HEK293 (cell line): ENCODE measurements around the gene PPDPF.
A peak's percentile ranks its signal among the peaks of the same experiment; 100 is the strongest.

Source experiments
- CTCF ChIA-PET: fragments of 350-600 bp; formaldehyde crosslinking; extraction: SDS; loops from one replicate; lab custom pipeline; 2021; ENCODE audit warnings: antibody characterized with exemption; lab: Yijun Ruan, JAX
- POLR2A ChIA-PET: fragments of 300-600 bp; formaldehyde crosslinking; extraction: SDS; loops from one replicate; lab custom pipeline; 2020; ENCODE audit warnings: antibody characterized with exemption, inconsistent platforms; lab: Yijun Ruan, JAX
- H3K27ac ChIP-seq: fragments of 200-500 bp; sonication (Bioruptor generic); 2 replicates; pipeline ENCODE4 v1.5.1; 2014; ENCODE audit warnings: low read depth, low read length, control low read depth, inconsistent platforms; ENCODE audit errors: extremely low read depth
- H3K36me3 ChIP-seq, 2 experiments: fragments of 200-500 bp in 1 of 2; sonication (Bioruptor generic) in 1 of 2; 1 replicate in 1 of 2; 2 replicates in 1 of 2; pipeline ENCODE4 v1.5.1; 2014 to 2017; ENCODE audit warnings: inconsistent platforms in 2 of 2, low read length in 2 of 2; ENCODE audit not compliant: control insufficient read depth in 2 of 2, insufficient read depth in 1 of 2
- H3K4me1 ChIP-seq: fragments of 200-500 bp; sonication (Bioruptor generic); 2 replicates; pipeline ENCODE4 v1.5.1; 2014; ENCODE audit warnings: mild to moderate bottlenecking, low read length, inconsistent platforms; ENCODE audit not compliant: control insufficient read depth, insufficient read depth
- H3K4me3 ChIP-seq: 2 replicates; pipeline ENCODE4 v1.5.1; 2011; ENCODE audit warnings: low read depth, mild to moderate bottlenecking, control low read depth, low read length, moderate library complexity
- H3K9me3 ChIP-seq: fragments of 200-500 bp; sonication (Bioruptor generic); 2 replicates; pipeline ENCODE4 v1.5.1; 2014; ENCODE audit warnings: low read depth, low read length, inconsistent platforms; ENCODE audit not compliant: control insufficient read depth, insufficient read depth
- EGR2 ChIP-seq: fragments of 450-650 bp; formaldehyde crosslinking; IDR thresholded peaks from 2 replicates; pipeline ENCODE4 v1.5.1; 2016; ENCODE audit warnings: low read depth, missing biosample characterization, missing genetic modification characterization
- KLF1 ChIP-seq: fragments of 450-650 bp; formaldehyde crosslinking; IDR thresholded peaks from 2 replicates; pipeline ENCODE4 v1.5.1; 2016; ENCODE audit warnings: missing biosample characterization, missing genetic modification characterization
- KLF8 ChIP-seq: fragments of 450-650 bp; formaldehyde crosslinking; IDR thresholded peaks from 2 replicates; pipeline ENCODE4 v1.5.1; 2016; ENCODE audit warnings: missing biosample characterization, missing genetic modification characterization
- OVOL3 ChIP-seq: fragments of 450-650 bp; formaldehyde crosslinking; IDR thresholded peaks from 2 replicates; pipeline ENCODE4 v1.5.1; 2016; ENCODE audit warnings: missing biosample characterization, missing genetic modification characterization
- ZBTB20 ChIP-seq: fragments of 450-650 bp; formaldehyde crosslinking; IDR thresholded peaks from 2 replicates; pipeline ENCODE4 v1.5.1; 2016; ENCODE audit warnings: missing biosample characterization, missing genetic modification characterization
- ZFHX2 ChIP-seq: fragments of 450-650 bp; formaldehyde crosslinking; conservative IDR thresholded peaks from 2 replicates; pipeline ENCODE4 v1.5.1; 2016; ENCODE audit warnings: missing biosample characterization, missing genetic modification characterization
- ZNF138 ChIP-seq: fragments of 450-650 bp; formaldehyde crosslinking; IDR thresholded peaks from 2 replicates; pipeline ENCODE4 v1.5.1; 2016; ENCODE audit warnings: missing biosample characterization, missing genetic modification characterization, borderline replicate concordance
- ZNF23 ChIP-seq: fragments of 450-650 bp; formaldehyde crosslinking; IDR thresholded peaks from 2 replicates; pipeline ENCODE4 v1.5.1; 2016; ENCODE audit warnings: missing biosample characterization, missing genetic modification characterization, borderline replicate concordance
- ZNF350 ChIP-seq: fragments of 450-650 bp; formaldehyde crosslinking; IDR thresholded peaks from 2 replicates; pipeline ENCODE4 v1.5.0; 2017; ENCODE audit warnings: missing biosample characterization, mild to moderate bottlenecking, missing genetic modification characterization
- ZNF521 ChIP-seq: fragments of 450-650 bp; formaldehyde crosslinking; IDR thresholded peaks from 2 replicates; pipeline ENCODE4 v1.5.1; 2017; ENCODE audit warnings: missing biosample characterization, mild to moderate bottlenecking, missing genetic modification characterization
- ZNF585B ChIP-seq: fragments of 450-650 bp; formaldehyde crosslinking; IDR thresholded peaks from 2 replicates; pipeline ENCODE4 v1.5.1; 2016; ENCODE audit warnings: missing biosample characterization, missing genetic modification characterization
- ZNF600 ChIP-seq: fragments of 450-650 bp; formaldehyde crosslinking; IDR thresholded peaks from 2 replicates; pipeline ENCODE4 v1.5.1; 2016; ENCODE audit warnings: missing biosample characterization, missing genetic modification characterization
- ZNF623 ChIP-seq: fragments of 450-650 bp; formaldehyde crosslinking; IDR thresholded peaks from 2 replicates; pipeline ENCODE4 v1.5.1; 2016; ENCODE audit warnings: missing biosample characterization, missing genetic modification characterization
- ZSCAN16 ChIP-seq: fragments of 450-650 bp; formaldehyde crosslinking; IDR thresholded peaks from 2 replicates; pipeline ENCODE4 v1.5.1; 2016; ENCODE audit warnings: missing biosample characterization, missing genetic modification characterization
- TF ChIP-seq, protein P1 (sequence below): fragments of 450-650 bp; formaldehyde crosslinking; IDR thresholded peaks from 2 replicates; pipeline ENCODE4 v1.5.1; 2016; ENCODE audit warnings: missing biosample characterization, missing genetic modification characterization, borderline replicate concordance

Gene PPDPF

GRCh38 chr20:63546956-63547724, 26.6 kb downstream of the PPDPF start:
- H3K27ac ChIP-seq = no peak overlapping the region
- H3K4me1 ChIP-seq = no peaks in the 10 kb centered on the region
- H3K9me3 ChIP-seq = no peaks in the 10 kb centered on the region
- H3K4me3 ChIP-seq = no peak overlapping the region
- TF ChIP-seq ZNF23 (tag by site-specific recombination) = no peak
- TF ChIP-seq ZNF600 (tag by site-specific recombination) = 0 out of 2 replicates have a peak, but pooled peaks have one; percentile 26
- ChIA-PET CTCF (interaction anchor here (0.6 to 1.3 kb wide), 2 partner anchors 9 to 70 kb away, joined by 3 to 4 read pairs; no protein-coding TSS in a partner anchor), POLR2A (interaction anchor here (1.1 to 1.6 kb wide), 2 partner anchors 22 to 26 kb away, joined by 3 to 7 read pairs; partner anchors contain the start of gene PPDPF)
- no peaks in the 10 kb centered on the region for H3K36me3 ChIP-seq

GRCh38 chr20:63547725-63548480, 27.3 kb downstream of the PPDPF start, which contains the start of gene SRMS:
TSS of gene SRMS (minus strand) at chr20:63547749. CDS start at chr20:63547463, 286 bp downstream.
- no peak within 1 kb of the TSS for H3K4me3 ChIP-seq
- no peaks in the 10 kb centered on the region for H3K9me3 ChIP-seq
- no peaks in the 10 kb centered on the region for H3K36me3 ChIP-seq
- ChIA-PET POLR2A (no interaction called here), CTCF (no interaction called here)
- H3K27ac ChIP-seq = no peak within 1 kb of the TSS
- 0 out of 2 replicates have a peak, but pooled peaks have one; percentile 35 for TF ChIP-seq KLF8 (tag by site-specific recombination)
- no peak for TF ChIP-seq ZNF585B (tag by site-specific recombination)
- TF ChIP-seq KLF1 (tag by site-specific recombination) = peak; percentile 44
- TF ChIP-seq ZBTB20 = no peak
- TF ChIP-seq ZSCAN16 (tag by site-specific recombination) = no peak
- TF ChIP-seq, all 188 proteins: peak for 2
- H3K4me1 ChIP-seq = 0 out of 2 replicates have a peak, but pooled peaks cover 2% of the 10 kb centered on the region

DNA sequence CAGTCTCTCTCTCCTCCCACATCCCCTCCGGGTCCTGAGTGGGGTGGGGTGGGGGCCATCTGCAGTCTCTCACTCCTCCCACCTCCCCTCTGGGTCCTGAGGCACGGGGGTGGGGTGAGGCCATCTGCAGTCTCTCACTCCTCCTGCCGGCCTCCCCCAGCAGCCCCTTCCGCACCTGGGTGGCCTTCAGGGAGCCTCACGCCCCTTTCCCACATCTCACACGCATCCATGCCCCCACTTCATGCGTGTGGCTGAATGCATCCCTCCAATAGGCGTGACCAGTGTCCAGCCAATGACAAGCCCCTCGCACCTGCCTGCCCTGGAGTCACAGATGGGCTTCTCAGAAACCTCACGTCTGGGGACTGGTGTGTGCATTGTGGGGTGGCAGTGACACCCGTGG, 28.0 kb downstream of the PPDPF start:
- POLR2A ChIA-PET = no interaction called here
- 0 out of 2 replicates have a peak, but pooled peaks cover 2% of the 10 kb centered on the region for H3K4me1 ChIP-seq
- H3K27ac ChIP-seq = no peak overlapping the region
- TF ChIP-seq ZNF623 = 0 out of 2 replicates have a peak, but pooled peaks have one; percentile 39
- TF ChIP-seq EGR2 (tag by site-specific recombination) = 0 out of 2 replicates have a peak, but pooled peaks have one; percentile 11
- no peak for TF ChIP-seq ZNF521 (tag by site-specific recombination)
- TF ChIP-seq OVOL3 (tag by site-specific recombination) = no peak
- TF ChIP-seq ZNF350 (tag by site-specific recombination) = no peak
- TF ChIP-seq ZFHX2 (tag by site-specific recombination) = peak; percentile 24; the same call in 1 of the 2 replicates
- TF ChIP-seq, protein P1, sequence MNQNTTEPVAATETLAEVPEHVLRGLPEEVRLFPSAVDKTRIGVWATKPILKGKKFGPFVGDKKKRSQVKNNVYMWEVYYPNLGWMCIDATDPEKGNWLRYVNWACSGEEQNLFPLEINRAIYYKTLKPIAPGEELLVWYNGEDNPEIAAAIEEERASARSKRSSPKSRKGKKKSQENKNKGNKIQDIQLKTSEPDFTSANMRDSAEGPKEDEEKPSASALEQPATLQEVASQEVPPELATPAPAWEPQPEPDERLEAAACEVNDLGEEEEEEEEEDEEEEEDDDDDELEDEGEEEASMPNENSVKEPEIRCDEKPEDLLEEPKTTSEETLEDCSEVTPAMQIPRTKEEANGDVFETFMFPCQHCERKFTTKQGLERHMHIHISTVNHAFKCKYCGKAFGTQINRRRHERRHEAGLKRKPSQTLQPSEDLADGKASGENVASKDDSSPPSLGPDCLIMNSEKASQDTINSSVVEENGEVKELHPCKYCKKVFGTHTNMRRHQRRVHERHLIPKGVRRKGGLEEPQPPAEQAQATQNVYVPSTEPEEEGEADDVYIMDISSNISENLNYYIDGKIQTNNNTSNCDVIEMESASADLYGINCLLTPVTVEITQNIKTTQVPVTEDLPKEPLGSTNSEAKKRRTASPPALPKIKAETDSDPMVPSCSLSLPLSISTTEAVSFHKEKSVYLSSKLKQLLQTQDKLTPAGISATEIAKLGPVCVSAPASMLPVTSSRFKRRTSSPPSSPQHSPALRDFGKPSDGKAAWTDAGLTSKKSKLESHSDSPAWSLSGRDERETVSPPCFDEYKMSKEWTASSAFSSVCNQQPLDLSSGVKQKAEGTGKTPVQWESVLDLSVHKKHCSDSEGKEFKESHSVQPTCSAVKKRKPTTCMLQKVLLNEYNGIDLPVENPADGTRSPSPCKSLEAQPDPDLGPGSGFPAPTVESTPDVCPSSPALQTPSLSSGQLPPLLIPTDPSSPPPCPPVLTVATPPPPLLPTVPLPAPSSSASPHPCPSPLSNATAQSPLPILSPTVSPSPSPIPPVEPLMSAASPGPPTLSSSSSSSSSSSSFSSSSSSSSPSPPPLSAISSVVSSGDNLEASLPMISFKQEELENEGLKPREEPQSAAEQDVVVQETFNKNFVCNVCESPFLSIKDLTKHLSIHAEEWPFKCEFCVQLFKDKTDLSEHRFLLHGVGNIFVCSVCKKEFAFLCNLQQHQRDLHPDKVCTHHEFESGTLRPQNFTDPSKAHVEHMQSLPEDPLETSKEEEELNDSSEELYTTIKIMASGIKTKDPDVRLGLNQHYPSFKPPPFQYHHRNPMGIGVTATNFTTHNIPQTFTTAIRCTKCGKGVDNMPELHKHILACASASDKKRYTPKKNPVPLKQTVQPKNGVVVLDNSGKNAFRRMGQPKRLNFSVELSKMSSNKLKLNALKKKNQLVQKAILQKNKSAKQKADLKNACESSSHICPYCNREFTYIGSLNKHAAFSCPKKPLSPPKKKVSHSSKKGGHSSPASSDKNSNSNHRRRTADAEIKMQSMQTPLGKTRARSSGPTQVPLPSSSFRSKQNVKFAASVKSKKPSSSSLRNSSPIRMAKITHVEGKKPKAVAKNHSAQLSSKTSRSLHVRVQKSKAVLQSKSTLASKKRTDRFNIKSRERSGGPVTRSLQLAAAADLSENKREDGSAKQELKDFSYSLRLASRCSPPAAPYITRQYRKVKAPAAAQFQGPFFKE = no peak
- no peak for TF ChIP-seq ZNF138 (tag by site-specific recombination)
- TF ChIP-seq, all 188 proteins: peak for 3
- Histone ChIP-seq H3K36me3 (no peaks in the 10 kb centered on the region), H3K4me3 (no peak overlapping the region), H3K9me3 (no peaks in the 10 kb centered on the region)
- CTCF ChIA-PET = no interaction called here
